ENCODE results near the gene GRIFIN.

The GRIFIN gene

DNA sequence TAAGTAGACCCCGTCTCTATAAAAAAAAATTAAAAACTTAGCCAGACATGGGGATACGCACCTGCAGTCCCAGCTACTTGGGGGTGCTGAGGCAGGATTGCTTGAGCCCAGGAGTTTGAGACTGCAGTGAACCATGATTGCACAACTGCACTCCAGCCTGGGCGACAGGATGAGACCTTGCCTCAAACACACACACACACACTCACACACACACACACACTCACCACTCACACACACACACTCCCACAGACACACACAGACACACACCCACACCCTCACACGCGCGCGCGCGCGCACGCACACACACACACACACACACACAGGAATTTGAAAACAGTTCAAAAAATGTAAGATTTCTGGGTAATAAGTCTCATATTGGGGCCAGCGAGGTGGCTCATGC, 8.7 kb upstream of the GRIFIN start:
- Histone ChIP-seq H3K4me3 (no peak overlapping the region), H3K27ac (no peak overlapping the region)
- TF ChIP-seq, protein P1, sequence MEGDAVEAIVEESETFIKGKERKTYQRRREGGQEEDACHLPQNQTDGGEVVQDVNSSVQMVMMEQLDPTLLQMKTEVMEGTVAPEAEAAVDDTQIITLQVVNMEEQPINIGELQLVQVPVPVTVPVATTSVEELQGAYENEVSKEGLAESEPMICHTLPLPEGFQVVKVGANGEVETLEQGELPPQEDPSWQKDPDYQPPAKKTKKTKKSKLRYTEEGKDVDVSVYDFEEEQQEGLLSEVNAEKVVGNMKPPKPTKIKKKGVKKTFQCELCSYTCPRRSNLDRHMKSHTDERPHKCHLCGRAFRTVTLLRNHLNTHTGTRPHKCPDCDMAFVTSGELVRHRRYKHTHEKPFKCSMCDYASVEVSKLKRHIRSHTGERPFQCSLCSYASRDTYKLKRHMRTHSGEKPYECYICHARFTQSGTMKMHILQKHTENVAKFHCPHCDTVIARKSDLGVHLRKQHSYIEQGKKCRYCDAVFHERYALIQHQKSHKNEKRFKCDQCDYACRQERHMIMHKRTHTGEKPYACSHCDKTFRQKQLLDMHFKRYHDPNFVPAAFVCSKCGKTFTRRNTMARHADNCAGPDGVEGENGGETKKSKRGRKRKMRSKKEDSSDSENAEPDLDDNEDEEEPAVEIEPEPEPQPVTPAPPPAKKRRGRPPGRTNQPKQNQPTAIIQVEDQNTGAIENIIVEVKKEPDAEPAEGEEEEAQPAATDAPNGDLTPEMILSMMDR (IDR thresholded peaks at IDR 0.05): no peak
- DNase-seq (ENCODE audit: low spot score): no peak

DNA sequence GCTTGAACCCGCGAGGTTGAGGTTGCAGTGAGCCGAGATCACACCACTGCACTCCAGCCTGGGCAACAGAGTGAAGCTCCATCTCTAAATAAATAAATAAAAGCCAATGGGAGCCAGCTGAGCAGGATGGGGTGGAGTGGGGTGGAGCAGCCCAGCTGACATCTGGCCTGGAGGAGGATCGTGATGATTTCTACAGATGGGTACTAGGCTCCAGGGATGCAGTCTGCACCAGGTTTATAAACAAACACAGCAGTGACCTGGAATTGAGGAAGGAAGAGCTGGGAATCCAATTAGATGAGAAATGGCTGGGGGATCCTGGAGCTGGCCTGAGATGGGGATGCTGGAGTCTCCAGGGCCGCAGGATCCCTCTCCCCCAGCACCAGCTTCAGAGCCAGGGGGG, 7.3 kb upstream of the GRIFIN start:
- Histone ChIP-seq H3K27ac (no peak overlapping the region), H3K4me3 (no peak overlapping the region)
- TF ChIP-seq, protein P1 (IDR thresholded peaks at IDR 0.05): no peak
- DNase-seq (ENCODE audit: low spot score): no peak

DNA sequence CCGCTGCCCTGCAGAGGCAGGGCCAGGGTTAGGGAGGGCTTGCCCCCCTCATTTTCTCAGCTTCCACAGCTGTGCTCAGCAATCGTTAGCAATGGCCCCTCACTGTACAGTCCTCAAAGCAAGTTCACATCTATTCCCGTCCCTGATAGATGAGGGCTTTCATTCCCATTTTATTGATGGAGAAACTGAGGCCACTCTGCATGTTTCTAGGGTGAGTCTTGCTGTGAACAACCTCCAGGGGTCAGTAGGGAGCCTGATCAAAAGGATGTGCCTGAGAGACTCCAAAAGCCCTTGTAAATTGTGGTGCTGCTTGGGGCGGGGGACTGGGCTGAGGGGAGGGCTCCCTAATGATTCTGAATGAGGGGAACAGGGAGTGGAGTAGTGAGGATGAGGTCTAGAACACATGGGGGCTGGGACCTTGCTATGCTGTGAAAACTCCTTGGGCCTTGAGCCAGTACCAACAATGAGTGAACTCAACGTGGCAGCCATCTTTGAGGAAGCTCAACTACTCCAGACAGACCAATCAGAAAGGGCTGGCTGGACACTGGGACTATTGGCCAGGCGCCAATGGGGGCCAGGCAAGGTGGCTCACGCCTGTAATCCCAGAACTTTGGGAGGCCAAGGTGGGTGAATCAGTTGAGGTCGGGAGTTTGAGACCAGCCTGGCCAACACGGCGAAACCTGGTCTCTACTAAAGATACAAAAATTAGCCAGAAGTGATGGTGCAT, 6.7 kb upstream of the GRIFIN start:
- H3K4me3 ChIP-seq: no peak overlapping the region
- DNase-seq (ENCODE audit: low spot score): no peak
- no peak overlapping the region for H3K27ac ChIP-seq
- TF ChIP-seq, protein P1 (IDR thresholded peaks at IDR 0.05): no peak

DNA sequence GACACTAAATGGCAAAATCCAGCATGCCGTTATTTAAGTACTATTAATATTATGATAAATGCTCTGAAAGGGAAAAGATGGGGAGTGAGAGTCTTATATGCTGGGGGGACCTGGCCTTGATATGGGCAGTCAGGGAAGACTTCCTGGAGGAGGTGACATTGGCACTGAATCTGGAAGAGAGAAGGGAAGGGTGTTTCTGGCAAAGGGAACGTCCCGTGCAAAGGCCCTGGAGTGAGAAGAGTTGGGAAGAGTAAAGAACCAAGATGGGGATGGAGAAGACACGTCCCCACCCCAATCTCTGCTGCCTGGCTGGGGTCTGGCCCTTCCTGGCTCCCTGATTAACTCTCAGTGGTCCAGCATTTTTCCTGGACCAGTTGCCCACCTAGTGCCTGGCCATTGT, 5.0 kb upstream of the GRIFIN start:
- no peak for DNase-seq (ENCODE audit: low spot score)
- Histone ChIP-seq H3K27ac (no peak overlapping the region), H3K4me3 (no peak overlapping the region)
- TF ChIP-seq, protein P1 (IDR thresholded peaks at IDR 0.05): no peak

DNA sequence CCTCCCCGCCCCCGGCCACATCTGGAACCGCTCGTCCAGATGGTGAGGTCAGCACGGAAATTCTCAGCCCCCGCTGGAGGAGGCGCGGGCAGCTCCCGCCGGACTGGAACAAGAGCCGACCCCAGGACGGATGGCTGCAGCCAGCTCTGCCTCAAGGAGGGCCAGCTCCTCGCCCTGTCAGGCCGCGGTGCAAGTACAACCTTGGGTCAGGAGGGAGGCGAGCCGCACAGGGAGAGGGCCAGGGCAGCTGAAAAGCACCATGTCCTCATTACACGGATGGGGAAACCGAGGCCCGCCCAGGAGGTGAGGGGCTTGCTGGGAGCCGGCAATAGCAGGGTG, 3.8 kb upstream of the GRIFIN start:
- DNase-seq (ENCODE audit: low spot score): no peak
- Histone ChIP-seq H3K27ac (no peak overlapping the region), H3K4me3 (no peak overlapping the region)
- TF ChIP-seq, protein P1 (IDR thresholded peaks at IDR 0.05): no peak

DNA sequence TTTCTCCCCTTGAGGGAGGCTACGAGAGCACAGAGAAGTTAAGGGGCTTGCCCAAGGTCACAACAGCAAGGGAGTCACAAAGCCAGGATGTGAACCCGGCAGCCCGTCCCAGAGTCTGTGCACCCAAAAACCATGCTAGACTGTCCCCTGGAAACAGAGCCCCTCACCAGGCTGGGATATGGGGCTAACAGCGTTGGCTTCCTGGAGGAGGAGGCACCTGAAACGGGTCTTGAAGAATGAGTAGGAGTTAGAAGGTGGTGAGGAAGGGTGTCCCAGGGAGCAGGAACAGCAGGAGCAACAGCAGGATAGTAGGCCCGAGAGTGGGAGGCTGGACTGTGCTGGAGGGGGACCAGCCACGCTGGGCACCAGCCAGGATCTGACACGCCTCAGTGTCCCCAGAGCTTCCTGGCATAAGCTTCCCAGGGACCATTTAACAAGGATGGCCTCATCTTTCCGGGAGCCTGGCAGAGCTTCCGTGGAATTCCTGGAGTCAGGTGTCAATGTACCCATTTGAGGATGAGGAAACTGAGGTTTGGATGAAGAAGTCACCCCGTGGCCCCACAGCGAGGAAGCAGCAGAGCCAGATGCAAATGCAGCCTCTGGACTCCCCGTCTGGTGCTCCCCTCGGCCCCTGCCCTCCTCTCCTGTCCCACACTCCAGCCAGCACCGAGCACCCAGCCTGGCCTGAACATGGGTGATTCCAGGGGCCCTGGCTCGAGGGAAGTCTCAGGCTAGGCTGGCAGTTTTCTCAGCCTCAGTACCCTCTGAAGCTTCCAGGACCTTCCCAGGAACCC, 3.3 kb upstream of the GRIFIN start:
- DNase-seq (ENCODE audit: low spot score): no peak
- no peak overlapping the region for H3K27ac ChIP-seq

More for the DNA sequence above, 3.3 kb upstream of the GRIFIN start:
- H3K4me3 ChIP-seq: no peak overlapping the region
- TF ChIP-seq, protein P1 (IDR thresholded peaks at IDR 0.05): no peak

Data from coronary artery (tissue), 2 donors.